ENCODE data around the gene CDY2B.
"Not testable (repeated sequence)": the region's sequence is repeated elsewhere in the genome, so short reads cannot be mapped to it uniquely, and the experiment has no call there.

The CDY2B gene

GRCh38 chrY:17880120-17880519 lies at the start of gene CDY2B:
Gene CDY2B (minus strand): TSS chrY:17880220. CDS start chrY:17879892, 328 bp downstream.
- H3K27ac ChIP-seq; POLR2A ChIA-PET (ENCODE audit: low non-redundant PET); DNase-seq (ENCODE audit: low spot score); CTCF ChIA-PET: not testable (repeated sequence)

- DNase-seq (ENCODE audit: low spot score); CTCF ChIA-PET; POLR2A ChIA-PET (ENCODE audit: low non-redundant PET); H3K27ac ChIP-seq: not testable (repeated sequence)
These were observed 28.0 kb upstream of the CDY2B start for GRCh38 chrY:17908009-17908408.

- DNase-seq (ENCODE audit: low spot score); POLR2A ChIA-PET (ENCODE audit: low non-redundant PET); CTCF ChIA-PET; H3K27ac ChIP-seq: not testable (repeated sequence)
These were observed 27.3 kb upstream of the CDY2B start for GRCh38 chrY:17907351-17907750.

- POLR2A ChIA-PET (ENCODE audit: low non-redundant PET); H3K27ac ChIP-seq; CTCF ChIA-PET; DNase-seq (ENCODE audit: low spot score): not testable (repeated sequence)
These were observed 1.7 kb upstream of the CDY2B start for GRCh38 chrY:17881697-17882096.

GRCh38 chrY:17876767-17877166 lies 3.3 kb downstream of the CDY2B start:
- CTCF ChIA-PET; POLR2A ChIA-PET (ENCODE audit: low non-redundant PET); H3K27ac ChIP-seq; DNase-seq (ENCODE audit: low spot score): not testable (repeated sequence)

DNA sequence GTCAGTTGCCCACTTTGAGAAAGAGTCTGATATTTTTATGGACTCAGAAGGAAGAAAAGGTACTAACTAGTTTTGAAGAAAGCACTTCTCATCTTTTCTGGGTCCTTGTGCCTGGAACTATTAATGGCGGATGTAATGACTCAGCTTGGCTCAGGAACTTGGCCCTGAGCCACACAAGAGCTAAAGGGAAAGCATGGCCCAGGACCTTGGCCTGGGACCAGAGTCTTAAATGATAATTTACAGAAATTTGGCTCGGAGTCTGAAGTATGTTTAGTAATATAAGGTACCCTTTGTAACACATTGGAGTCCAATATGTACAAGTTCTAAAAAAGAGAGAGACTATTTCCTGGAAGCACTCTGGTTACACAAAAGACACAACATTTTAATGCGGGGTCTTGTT lies 4.6 kb downstream of the CDY2B start:
- DNase-seq (ENCODE audit: low spot score); CTCF ChIA-PET; POLR2A ChIA-PET (ENCODE audit: low non-redundant PET); H3K27ac ChIP-seq: not testable (repeated sequence)

DNA sequence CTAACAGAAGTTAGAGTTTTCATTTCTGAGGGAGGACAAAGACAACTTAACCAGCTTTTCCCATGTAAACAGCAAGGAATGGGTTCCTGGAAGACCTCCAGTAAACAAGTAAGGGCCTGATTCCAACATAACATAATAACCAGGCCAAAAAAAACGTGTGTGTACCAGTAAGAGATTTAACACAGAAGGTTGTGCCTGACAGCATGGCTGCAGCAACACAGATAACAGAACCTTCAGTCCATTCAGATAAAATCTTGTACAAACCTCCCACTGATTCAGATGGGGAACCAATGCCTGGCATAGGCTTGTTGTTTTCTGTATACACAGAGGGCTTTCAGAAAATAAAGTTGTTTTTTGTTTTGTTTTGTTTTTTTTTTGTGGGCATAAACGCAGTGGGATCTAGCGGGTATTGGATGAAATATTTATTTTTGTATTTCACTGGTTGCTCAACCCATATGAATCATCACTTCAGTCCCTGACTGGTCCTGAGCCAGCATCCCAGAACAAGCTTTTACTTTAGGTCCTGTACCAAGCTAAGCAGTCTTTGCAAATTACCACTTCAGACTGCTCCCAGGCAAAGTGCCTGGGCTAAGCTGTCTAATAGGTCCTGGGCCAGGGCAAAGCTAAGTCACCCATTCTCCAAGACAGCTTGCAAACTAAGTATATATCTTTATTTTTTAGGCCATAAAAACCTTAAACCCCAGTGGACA lies 8.7 kb downstream of the CDY2B start:
- CTCF ChIA-PET; DNase-seq (ENCODE audit: low spot score); POLR2A ChIA-PET (ENCODE audit: low non-redundant PET); H3K27ac ChIP-seq: not testable (repeated sequence)

DNA sequence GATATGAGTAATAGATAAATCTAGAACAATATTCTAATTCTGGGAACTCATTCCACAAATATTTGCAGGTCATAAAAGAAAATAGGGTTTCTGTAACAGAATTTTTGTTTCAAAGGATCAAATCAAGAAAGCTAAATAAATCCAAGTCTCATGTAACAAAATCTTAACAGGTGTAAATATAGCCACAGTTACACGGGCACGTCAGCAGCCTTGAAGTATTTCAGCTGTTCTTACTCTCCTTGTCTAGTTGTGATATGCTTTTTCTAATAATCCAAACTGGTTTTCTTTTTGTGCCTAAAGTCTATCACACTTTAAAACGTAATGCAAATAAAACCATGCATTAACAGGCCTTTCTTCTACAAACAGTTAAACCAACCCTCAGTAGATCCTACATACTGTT lies 9.3 kb downstream of the CDY2B start:
- POLR2A ChIA-PET (ENCODE audit: low non-redundant PET); H3K27ac ChIP-seq; CTCF ChIA-PET; DNase-seq (ENCODE audit: low spot score): not testable (repeated sequence)

DNA sequence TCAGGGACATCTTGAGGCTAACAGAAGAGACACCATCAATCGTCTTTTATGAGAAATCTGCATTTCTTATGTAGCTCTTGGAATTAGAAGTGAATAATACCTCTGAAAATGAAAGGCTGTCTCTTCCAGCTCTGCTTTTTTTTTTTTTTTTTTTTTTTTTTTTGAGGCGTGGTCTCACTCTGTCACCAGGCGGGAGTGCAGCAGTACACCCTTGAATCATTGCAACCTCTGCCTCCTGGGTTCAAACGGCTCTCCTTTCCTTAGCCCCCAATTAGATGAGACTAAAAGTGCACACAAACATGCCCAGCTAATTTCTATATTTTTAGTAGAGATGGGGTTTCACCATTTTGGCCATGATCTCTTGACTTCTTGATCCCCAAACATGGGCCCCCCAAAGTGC lies 12.2 kb downstream of the CDY2B start:
- POLR2A ChIA-PET (ENCODE audit: low non-redundant PET); DNase-seq (ENCODE audit: low spot score); CTCF ChIA-PET; H3K27ac ChIP-seq: not testable (repeated sequence)

- DNase-seq (ENCODE audit: low spot score) = not testable (repeated sequence)
These were observed 19.4 kb downstream of the CDY2B start for GRCh38 chrY:17860634-17861033.

DNA sequence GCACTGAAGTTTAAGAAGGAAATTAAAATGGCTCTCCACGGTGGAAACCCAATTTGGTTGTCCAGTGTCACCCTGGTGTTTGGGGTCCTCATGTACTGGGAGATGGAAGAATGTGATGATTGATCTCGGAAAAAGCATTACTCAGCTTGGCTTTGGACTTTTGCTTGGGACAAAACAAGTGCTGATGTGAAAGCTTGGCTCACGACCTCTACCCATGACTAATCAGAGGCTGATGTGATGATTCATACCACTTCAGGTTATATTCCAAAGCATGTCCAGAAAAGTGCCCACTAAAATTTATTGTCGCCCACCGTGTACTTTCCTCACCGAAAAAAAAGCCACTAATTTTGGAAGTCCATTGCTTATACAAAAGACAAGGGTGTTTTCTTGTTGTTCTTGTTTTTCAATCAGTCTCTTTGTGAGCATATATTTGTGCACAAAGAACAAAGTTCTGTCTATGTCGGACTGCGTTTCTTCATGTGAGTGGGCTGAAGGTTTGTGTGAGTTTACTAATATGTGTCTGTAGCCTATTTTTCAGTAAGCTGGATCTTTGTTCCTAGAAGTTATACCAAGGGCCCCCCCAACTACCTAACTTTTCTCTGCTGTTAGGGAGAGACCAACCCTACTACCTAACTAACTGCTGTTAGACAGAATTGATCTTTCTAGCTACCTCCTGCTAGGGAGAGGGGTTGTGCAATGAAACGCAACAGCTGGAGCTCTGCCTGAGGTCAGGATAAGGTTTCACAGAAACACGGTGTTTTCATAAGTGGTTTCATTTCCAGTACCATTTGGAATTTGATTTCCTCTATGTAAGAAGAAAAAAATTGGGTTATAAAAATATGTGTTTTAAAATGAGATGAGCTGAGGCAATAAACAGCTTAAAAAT lies 22.8 kb downstream of the CDY2B start:
- DNase-seq (ENCODE audit: low spot score); POLR2A ChIA-PET (ENCODE audit: low non-redundant PET); CTCF ChIA-PET; H3K27ac ChIP-seq: not testable (repeated sequence)

More at GRCh38 chrY:17860634-17861033, 19.4 kb downstream of the CDY2B start:
- H3K27ac ChIP-seq; CTCF ChIA-PET; POLR2A ChIA-PET (ENCODE audit: low non-redundant PET): not testable (repeated sequence)

DNA sequence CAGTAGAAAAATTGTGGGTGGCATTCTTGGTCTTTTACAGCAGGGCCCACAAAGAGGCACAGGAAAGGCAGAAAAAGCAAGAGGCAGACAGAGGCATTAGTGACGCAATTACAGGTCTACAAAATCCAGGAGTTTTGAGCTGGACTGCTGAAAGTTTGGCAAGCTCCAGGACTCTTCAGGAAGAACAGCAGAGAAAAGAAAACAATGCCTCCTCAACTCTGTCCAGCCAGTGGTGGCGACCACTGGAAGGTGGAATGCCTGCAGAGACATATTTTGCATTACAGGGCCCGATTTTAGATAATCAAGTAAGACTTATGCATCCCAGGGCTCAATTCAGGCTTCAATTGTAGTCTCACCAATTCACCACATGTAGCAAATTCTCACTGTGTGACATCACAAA lies 23.5 kb downstream of the CDY2B start:
- CTCF ChIA-PET; DNase-seq (ENCODE audit: low spot score); H3K27ac ChIP-seq; POLR2A ChIA-PET (ENCODE audit: low non-redundant PET): not testable (repeated sequence)

- H3K27ac ChIP-seq; POLR2A ChIA-PET (ENCODE audit: low non-redundant PET); CTCF ChIA-PET; DNase-seq (ENCODE audit: low spot score): not testable (repeated sequence)
These were observed 30.9 kb downstream of the CDY2B start for GRCh38 chrY:17849131-17849530.

DNA sequence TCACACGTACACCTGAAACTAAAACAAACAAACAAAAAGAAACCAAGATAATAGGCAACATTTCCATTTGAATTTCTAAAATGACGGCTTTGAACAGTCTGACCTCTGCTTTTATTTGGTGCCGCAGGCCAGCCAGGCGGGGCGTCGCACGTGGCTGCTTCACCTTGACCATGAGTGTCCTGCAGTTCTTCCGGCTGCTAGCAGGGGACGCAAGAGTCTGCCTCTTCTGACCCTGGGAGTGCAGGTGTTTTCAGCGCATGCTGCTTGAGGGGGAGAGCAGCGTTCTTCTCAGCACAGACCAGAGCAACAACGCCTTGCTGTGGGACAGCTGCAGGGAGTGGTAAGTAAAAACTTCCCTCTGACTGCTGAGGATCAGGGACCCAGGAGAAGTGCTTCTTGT lies 47.9 kb downstream of the CDY2B start:
- H3K27ac ChIP-seq; CTCF ChIA-PET; DNase-seq (ENCODE audit: low spot score); POLR2A ChIA-PET (ENCODE audit: low non-redundant PET): not testable (repeated sequence)
